ENCODE data around the gene TPSAB1.
"Not testable (repeated sequence)": the region's sequence is repeated elsewhere in the genome, so short reads cannot be mapped to it uniquely, and the experiment has no call there.

Gene TPSAB1

GRCh38 chr16:1225728-1226311 is 14.7 kb upstream of the TPSAB1 start:
- not testable (repeated sequence) for H3K79me1 ChIP-seq (replicated peaks; ENCODE audit: low read length, poor library complexity, severe bottlenecking); H2AK5ac ChIP-seq (ENCODE audit: low read length, severe bottlenecking); H3K36me3 ChIP-seq (ENCODE audit: control insufficient read depth in 1 of 2, insufficient read depth in 2 of 2, low read depth in 1 of 2, low read length in 2 of 2); H3K23ac ChIP-seq (ENCODE audit: low read length in 2 of 2); H3K9me3 ChIP-seq (ENCODE audit: control insufficient read depth, low read length); H2BK120ac ChIP-seq (ENCODE audit: low read depth, low read length); H3K4me1 ChIP-seq (ENCODE audit: control insufficient read depth, insufficient read depth, low read depth, low read length); DNase-seq; H3K27ac ChIP-seq (ENCODE audit: low read length, poor library complexity, severe bottlenecking); H2AFZ ChIP-seq (ENCODE audit: low read depth, low read length); H4K8ac ChIP-seq (ENCODE audit: low read length); H2BK12ac ChIP-seq (ENCODE audit: low read length in 2 of 2); H2BK5ac ChIP-seq (ENCODE audit: low read depth, low read length, poor library complexity, severe bottlenecking); H4K91ac ChIP-seq (ENCODE audit: low read length); H3K4me2 ChIP-seq (ENCODE audit: low read length, poor library complexity, severe bottlenecking); H3K14ac ChIP-seq (ENCODE audit: low read length in 2 of 2); H3K4me3 ChIP-seq (ENCODE audit: insufficient read depth in 1 of 2, low read depth in 1 of 2, low read length in 2 of 2); H3K4ac ChIP-seq (ENCODE audit: low read depth in 1 of 2, low read length in 2 of 2); H3K18ac ChIP-seq (ENCODE audit: low read depth in 1 of 2, low read length in 2 of 2); H3K9ac ChIP-seq (ENCODE audit: low read length); H2BK15ac ChIP-seq (ENCODE audit: low read depth, poor library complexity, severe bottlenecking)
- 72% methylated on average over 19 of the region's 24 CpGs for WGBS
- H3K27me3 ChIP-seq (ENCODE audit: control insufficient read depth in 1 of 2, insufficient read depth in 1 of 2, low read length in 2 of 2) = peaks cover 0 to 11% of the 10 kb centered on the region in 2 experiments

- H3K27me3 ChIP-seq (ENCODE audit: control insufficient read depth in 1 of 2, insufficient read depth in 1 of 2, low read length in 2 of 2); H3K36me3 ChIP-seq (ENCODE audit: control insufficient read depth in 1 of 2, insufficient read depth in 2 of 2, low read depth in 1 of 2, low read length in 2 of 2); DNase-seq; H2AK5ac ChIP-seq (ENCODE audit: low read length, severe bottlenecking); H3K4me3 ChIP-seq (ENCODE audit: insufficient read depth in 1 of 2, low read depth in 1 of 2, low read length in 2 of 2); H3K18ac ChIP-seq (ENCODE audit: low read depth in 1 of 2, low read length in 2 of 2); H2BK12ac ChIP-seq (ENCODE audit: low read length in 2 of 2); H2BK120ac ChIP-seq (ENCODE audit: low read depth, low read length); H3K23ac ChIP-seq (ENCODE audit: low read length in 2 of 2); H2AFZ ChIP-seq (ENCODE audit: low read depth, low read length); H3K4ac ChIP-seq (ENCODE audit: low read depth in 1 of 2, low read length in 2 of 2); H3K27ac ChIP-seq (ENCODE audit: low read length, poor library complexity, severe bottlenecking); H3K9ac ChIP-seq (ENCODE audit: low read length); H2BK5ac ChIP-seq (ENCODE audit: low read depth, low read length, poor library complexity, severe bottlenecking); H3K9me3 ChIP-seq (ENCODE audit: control insufficient read depth, low read length); H3K79me1 ChIP-seq (replicated peaks; ENCODE audit: low read length, poor library complexity, severe bottlenecking); H4K8ac ChIP-seq (ENCODE audit: low read length); H3K4me2 ChIP-seq (ENCODE audit: low read length, poor library complexity, severe bottlenecking); H4K91ac ChIP-seq (ENCODE audit: low read length); H2BK15ac ChIP-seq (ENCODE audit: low read depth, poor library complexity, severe bottlenecking); H3K4me1 ChIP-seq (ENCODE audit: control insufficient read depth, insufficient read depth, low read depth, low read length); H3K14ac ChIP-seq (ENCODE audit: low read length in 2 of 2): not testable (repeated sequence)
- WGBS = 57% methylated on average over 11 of the region's 14 CpGs
These were observed 13.8 kb upstream of the TPSAB1 start for GRCh38 chr16:1226692-1227091.

GRCh38 chr16:1228227-1228626 is 12.3 kb upstream of the TPSAB1 start:
- H3K18ac ChIP-seq (ENCODE audit: low read depth in 1 of 2, low read length in 2 of 2); H4K91ac ChIP-seq (ENCODE audit: low read length); H3K79me1 ChIP-seq (replicated peaks; ENCODE audit: low read length, poor library complexity, severe bottlenecking); DNase-seq; H3K9me3 ChIP-seq (ENCODE audit: control insufficient read depth, low read length); H3K36me3 ChIP-seq (ENCODE audit: control insufficient read depth in 1 of 2, insufficient read depth in 2 of 2, low read depth in 1 of 2, low read length in 2 of 2); H3K4me3 ChIP-seq (ENCODE audit: insufficient read depth in 1 of 2, low read depth in 1 of 2, low read length in 2 of 2); H4K8ac ChIP-seq (ENCODE audit: low read length); H2BK120ac ChIP-seq (ENCODE audit: low read depth, low read length); H3K4me2 ChIP-seq (ENCODE audit: low read length, poor library complexity, severe bottlenecking); H3K4ac ChIP-seq (ENCODE audit: low read depth in 1 of 2, low read length in 2 of 2); H3K14ac ChIP-seq (ENCODE audit: low read length in 2 of 2); H2AK5ac ChIP-seq (ENCODE audit: low read length, severe bottlenecking); H2BK12ac ChIP-seq (ENCODE audit: low read length in 2 of 2); H2BK15ac ChIP-seq (ENCODE audit: low read depth, poor library complexity, severe bottlenecking); H3K4me1 ChIP-seq (ENCODE audit: control insufficient read depth, insufficient read depth, low read depth, low read length); H2AFZ ChIP-seq (ENCODE audit: low read depth, low read length); H3K9ac ChIP-seq (ENCODE audit: low read length); H3K23ac ChIP-seq (ENCODE audit: low read length in 2 of 2); H3K27ac ChIP-seq (ENCODE audit: low read length, poor library complexity, severe bottlenecking); H2BK5ac ChIP-seq (ENCODE audit: low read depth, low read length, poor library complexity, severe bottlenecking); H3K27me3 ChIP-seq (ENCODE audit: control insufficient read depth in 1 of 2, insufficient read depth in 1 of 2, low read length in 2 of 2): not testable (repeated sequence)
- WGBS = 75% methylated on average over 5 of the region's 7 CpGs

- H3K27me3 ChIP-seq (ENCODE audit: control insufficient read depth in 1 of 2, insufficient read depth in 1 of 2, low read length in 2 of 2); H3K27ac ChIP-seq (ENCODE audit: low read length, poor library complexity, severe bottlenecking); H2BK15ac ChIP-seq (ENCODE audit: low read depth, poor library complexity, severe bottlenecking); H3K4me2 ChIP-seq (ENCODE audit: low read length, poor library complexity, severe bottlenecking); H3K23ac ChIP-seq (ENCODE audit: low read length in 2 of 2); H2BK12ac ChIP-seq (ENCODE audit: low read length in 2 of 2); H3K9me3 ChIP-seq (ENCODE audit: control insufficient read depth, low read length); H3K18ac ChIP-seq (ENCODE audit: low read depth in 1 of 2, low read length in 2 of 2); H2AK5ac ChIP-seq (ENCODE audit: low read length, severe bottlenecking); H3K79me1 ChIP-seq (replicated peaks; ENCODE audit: low read length, poor library complexity, severe bottlenecking); DNase-seq; H3K4ac ChIP-seq (ENCODE audit: low read depth in 1 of 2, low read length in 2 of 2); H2BK5ac ChIP-seq (ENCODE audit: low read depth, low read length, poor library complexity, severe bottlenecking); H2AFZ ChIP-seq (ENCODE audit: low read depth, low read length); H2BK120ac ChIP-seq (ENCODE audit: low read depth, low read length); H3K36me3 ChIP-seq (ENCODE audit: control insufficient read depth in 1 of 2, insufficient read depth in 2 of 2, low read depth in 1 of 2, low read length in 2 of 2); H3K4me1 ChIP-seq (ENCODE audit: control insufficient read depth, insufficient read depth, low read depth, low read length); H4K91ac ChIP-seq (ENCODE audit: low read length); H4K8ac ChIP-seq (ENCODE audit: low read length); H3K9ac ChIP-seq (ENCODE audit: low read length); H3K4me3 ChIP-seq (ENCODE audit: insufficient read depth in 1 of 2, low read depth in 1 of 2, low read length in 2 of 2); H3K14ac ChIP-seq (ENCODE audit: low read length in 2 of 2): not testable (repeated sequence)
- no CpG with 5 or more reads among the region's 13 CpGs for WGBS
These were observed 11.0 kb upstream of the TPSAB1 start for GRCh38 chr16:1229476-1229875.

Measured in mesenchymal stem cell (in vitro differentiated cells and primary cell).